Esophagus squamous epithelium (tissue), 5 donors: ENCODE data around the gene TM2D3. TPM values are rescaled to one million over a fixed set of nuclear protein-coding genes. Genes with fewer than 3 reads are reported as not detected.

Source experiments
- DNase-seq: peaks from one replicate; lab custom pipeline; 2025; lab: John Stamatoyannopoulos, UW
- H3K27ac ChIP-seq, 4 donors: fragments of 200-600 bp; sonication (generic); one replicate each; pipeline ENCODE4 v1.5.1; 2016 to 2019; ENCODE audit warnings: mild to moderate bottlenecking in 1 of 4
- H3K27me3 ChIP-seq, 4 donors: fragments of 200-600 bp; sonication (generic); 1 replicate in 3 of 4; 2 replicates in 1 of 4; pipeline versions ENCODE4 v1.5.1 to v1.6.0; 2017 to 2021; ENCODE audit warnings: antibody characterized with exemption in 1 of 4
- H3K36me3 ChIP-seq, 3 donors: fragments of 200-600 bp; sonication (generic); one replicate each; pipeline ENCODE4 v1.5.1; 2016 to 2019
- H3K4me1 ChIP-seq, 3 donors: fragments of 200-600 bp; sonication (generic); one replicate each; pipeline ENCODE4 v1.5.1; 2017 to 2019
- H3K4me3 ChIP-seq, 4 donors: fragments of 200-600 bp; sonication (generic); 1 replicate in 3 of 4; 2 replicates in 1 of 4; pipeline ENCODE4 v1.5.1; 2016 to 2019; ENCODE audit warnings: mild to moderate bottlenecking in 2 of 4, moderate library complexity in 1 of 4
- H3K9me3 ChIP-seq, 3 donors: fragments of 200-600 bp; sonication (generic); one replicate each; pipeline ENCODE4 v1.5.1; 2016 to 2019
- POLR2A ChIP-seq, 4 donors: fragments of 450-650 bp; IDR thresholded peaks; one replicate each; pipeline ENCODE4 v1.6.1; 2017; ENCODE audit warnings: antibody characterized with exemption in 4 of 4, mild to moderate bottlenecking in 4 of 4, moderate library complexity in 3 of 4
- WGBS, 2 donors: methylation state at CpG; one replicate each; pipeline ENCODE4 v1.1.5; 2018; 5-methylcytosine and 5-hydroxymethylcytosine counted together
- intact Hi-C: fragments of 100-400 bp; cut with DNase I; formaldehyde crosslinking; loops from one replicate; pipeline ENCODE4 v1.15.0; 2022
- total RNA-seq, 4 donors: library from RNA; depleted of rRNA; stranded (reverse); fragments of >200 nt; gene quantifications; one replicate each; pipeline ENCODE4 v1.1.0, GENCODE V29; 2016
- TF ChIP-seq, protein P1 (sequence below), 6 experiments: fragments of 450-650 bp in 4 of 6; fragments of 200-600 bp in 2 of 6; sonication (generic) in 2 of 6; IDR thresholded peaks; one replicate each; pipeline ENCODE4 v1.5.1; 2016 to 2019; ENCODE audit warnings: antibody characterized with exemption in 6 of 6, mild to moderate bottlenecking in 4 of 6, moderate library complexity in 4 of 6
- donor health status: DM: yes; HTN: yes; CAD: no.

Gene TM2D3
- total RNA-seq, 4 donors from 2014 or later, result 11.0 to 32.2 (median 19.9) TPM

DNA sequence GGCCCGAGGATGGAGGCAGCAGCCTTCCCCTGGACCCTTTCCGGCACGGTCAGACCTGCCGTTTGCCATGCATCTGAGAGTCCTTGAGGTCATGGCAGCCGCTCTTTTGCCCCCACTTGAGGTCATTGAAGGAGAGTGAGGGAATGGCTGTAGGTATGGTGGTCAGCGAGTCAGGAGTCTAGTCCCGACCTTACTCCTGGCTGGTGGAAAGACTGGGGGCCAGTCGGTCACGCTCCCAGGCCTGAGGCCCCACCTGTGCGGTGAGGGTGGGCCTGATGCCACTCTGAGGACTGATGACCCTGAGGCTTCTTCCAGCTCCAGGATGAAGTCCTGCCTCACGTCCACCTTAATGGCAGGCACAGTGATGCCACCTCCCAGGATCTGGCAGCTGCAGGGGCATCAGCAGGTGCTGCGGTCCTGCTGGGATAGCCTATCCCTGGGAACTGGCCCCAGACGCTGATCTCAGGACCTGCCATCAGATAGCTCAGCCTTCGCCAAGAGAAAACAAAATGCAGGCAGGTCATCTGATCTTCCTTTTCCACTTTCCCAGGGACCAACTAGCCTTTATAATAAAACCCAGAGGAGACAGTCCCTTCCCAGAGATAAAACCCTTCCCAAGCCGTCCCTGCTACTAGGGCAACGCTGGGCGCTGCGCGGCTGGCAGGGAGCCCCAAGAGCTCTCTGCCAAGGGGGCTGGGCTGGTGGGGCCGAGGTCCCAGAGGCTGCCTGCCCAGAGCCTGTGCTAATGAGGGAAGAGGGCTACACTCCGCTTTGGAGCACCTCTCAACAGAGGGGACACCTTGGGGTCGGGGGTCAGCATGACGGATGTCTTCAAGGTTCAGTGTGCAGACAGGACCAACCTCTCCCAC lies 42.2 kb downstream of the TM2D3 start:
- intact Hi-C loops, result no loop called here
- Histone ChIP-seq H3K4me3 (no peak overlapping the region), H3K27ac (no peak overlapping the region), H3K36me3 (no peaks in the 10 kb centered on the region), H3K27me3 (peaks cover 0 to 30% (median 0%) of the 10 kb centered on the region in 4 donors), H3K4me1 (peaks cover 0 to 16% (median 0%) of the 10 kb centered on the region in 3 donors), H3K9me3 (peaks cover 0 to under 1% (median 0%) of the 10 kb centered on the region in 3 donors)
- no peak for DNase-seq
- TF ChIP-seq POLR2A (IDR thresholded peaks at IDR 0.05), result no peak
- TF ChIP-seq, protein P1, sequence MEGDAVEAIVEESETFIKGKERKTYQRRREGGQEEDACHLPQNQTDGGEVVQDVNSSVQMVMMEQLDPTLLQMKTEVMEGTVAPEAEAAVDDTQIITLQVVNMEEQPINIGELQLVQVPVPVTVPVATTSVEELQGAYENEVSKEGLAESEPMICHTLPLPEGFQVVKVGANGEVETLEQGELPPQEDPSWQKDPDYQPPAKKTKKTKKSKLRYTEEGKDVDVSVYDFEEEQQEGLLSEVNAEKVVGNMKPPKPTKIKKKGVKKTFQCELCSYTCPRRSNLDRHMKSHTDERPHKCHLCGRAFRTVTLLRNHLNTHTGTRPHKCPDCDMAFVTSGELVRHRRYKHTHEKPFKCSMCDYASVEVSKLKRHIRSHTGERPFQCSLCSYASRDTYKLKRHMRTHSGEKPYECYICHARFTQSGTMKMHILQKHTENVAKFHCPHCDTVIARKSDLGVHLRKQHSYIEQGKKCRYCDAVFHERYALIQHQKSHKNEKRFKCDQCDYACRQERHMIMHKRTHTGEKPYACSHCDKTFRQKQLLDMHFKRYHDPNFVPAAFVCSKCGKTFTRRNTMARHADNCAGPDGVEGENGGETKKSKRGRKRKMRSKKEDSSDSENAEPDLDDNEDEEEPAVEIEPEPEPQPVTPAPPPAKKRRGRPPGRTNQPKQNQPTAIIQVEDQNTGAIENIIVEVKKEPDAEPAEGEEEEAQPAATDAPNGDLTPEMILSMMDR (IDR thresholded peaks at IDR 0.05), result no peak
- WGBS, 2 donors, result 85 to 93% methylated on average over 3 to 4 of the region's 23 CpGs

DNA sequence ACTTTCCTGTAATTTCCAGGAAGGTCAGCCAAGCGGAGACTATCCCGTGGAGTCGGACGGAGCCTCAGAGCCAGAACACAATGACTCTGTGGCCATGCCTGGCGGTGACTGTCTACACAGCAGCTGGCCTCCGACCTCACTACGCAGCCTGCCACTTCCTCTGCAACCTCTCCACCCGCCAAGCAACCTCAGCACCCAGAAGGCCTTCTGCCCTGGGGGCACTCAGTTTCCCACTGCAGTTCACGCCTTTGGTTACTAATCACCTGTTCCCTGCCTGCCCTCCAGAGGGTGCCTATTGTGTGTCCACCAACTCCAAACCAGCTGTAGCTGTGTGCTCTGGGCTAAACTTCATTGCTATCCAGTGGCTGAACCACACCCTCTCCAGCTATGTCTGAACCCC lies 44.0 kb downstream of the TM2D3 start:
- intact Hi-C loops, result no loop called here
- Histone ChIP-seq H3K36me3 (no peaks in the 10 kb centered on the region), H3K9me3 (peaks cover 0 to 4% (median 0%) of the 10 kb centered on the region in 3 donors), H3K27ac (no peak overlapping the region), H3K4me3 (no peak overlapping the region), H3K4me1 (peaks cover 0 to 6% (median 0%) of the 10 kb centered on the region in 3 donors), H3K27me3 (peaks cover 0 to 17% (median 0%) of the 10 kb centered on the region in 4 donors)
- no peak for DNase-seq
- WGBS, 2 donors, result 66 to 76% methylated on average over 4 to 5 of the region's 9 CpGs
- TF ChIP-seq, protein P1 (IDR thresholded peaks at IDR 0.05), result no peak
- TF ChIP-seq POLR2A (IDR thresholded peaks at IDR 0.05), result no peak

DNA sequence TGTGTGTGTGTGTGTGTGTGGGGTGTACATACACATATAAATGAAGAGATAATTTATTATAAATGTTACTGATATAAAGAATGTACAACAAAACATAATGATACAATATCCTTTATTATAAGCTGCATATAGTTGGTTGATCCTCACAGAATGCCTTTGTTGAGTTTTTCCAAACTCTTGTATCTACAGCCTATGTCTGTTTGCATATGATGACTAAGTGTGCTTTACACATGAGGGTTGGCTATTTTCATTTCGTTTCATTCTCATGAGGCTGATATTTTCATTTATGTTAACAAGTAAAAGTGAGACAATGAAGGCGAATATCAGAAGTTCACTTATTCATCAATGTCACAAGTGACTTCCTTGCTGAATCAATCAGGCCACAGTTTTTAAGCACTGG lies 45.1 kb downstream of the TM2D3 start:
- Histone ChIP-seq H3K4me3 (no peak overlapping the region), H3K27me3 (peaks cover 0 to 12% (median 0%) of the 10 kb centered on the region in 4 donors), H3K36me3 (no peaks in the 10 kb centered on the region), H3K9me3 (peaks cover 0 to 4% (median 0%) of the 10 kb centered on the region in 3 donors), H3K4me1 (no peaks in the 10 kb centered on the region), H3K27ac (no peak overlapping the region)
- WGBS, 2 donors, result 53 to 54% methylated on average over 2 of the region's 2 CpGs
- DNase-seq, result no peak
- intact Hi-C loops, result no loop called here
- no peak for TF ChIP-seq POLR2A (IDR thresholded peaks at IDR 0.05)
- TF ChIP-seq, protein P1 (IDR thresholded peaks at IDR 0.05), result no peak

DNA sequence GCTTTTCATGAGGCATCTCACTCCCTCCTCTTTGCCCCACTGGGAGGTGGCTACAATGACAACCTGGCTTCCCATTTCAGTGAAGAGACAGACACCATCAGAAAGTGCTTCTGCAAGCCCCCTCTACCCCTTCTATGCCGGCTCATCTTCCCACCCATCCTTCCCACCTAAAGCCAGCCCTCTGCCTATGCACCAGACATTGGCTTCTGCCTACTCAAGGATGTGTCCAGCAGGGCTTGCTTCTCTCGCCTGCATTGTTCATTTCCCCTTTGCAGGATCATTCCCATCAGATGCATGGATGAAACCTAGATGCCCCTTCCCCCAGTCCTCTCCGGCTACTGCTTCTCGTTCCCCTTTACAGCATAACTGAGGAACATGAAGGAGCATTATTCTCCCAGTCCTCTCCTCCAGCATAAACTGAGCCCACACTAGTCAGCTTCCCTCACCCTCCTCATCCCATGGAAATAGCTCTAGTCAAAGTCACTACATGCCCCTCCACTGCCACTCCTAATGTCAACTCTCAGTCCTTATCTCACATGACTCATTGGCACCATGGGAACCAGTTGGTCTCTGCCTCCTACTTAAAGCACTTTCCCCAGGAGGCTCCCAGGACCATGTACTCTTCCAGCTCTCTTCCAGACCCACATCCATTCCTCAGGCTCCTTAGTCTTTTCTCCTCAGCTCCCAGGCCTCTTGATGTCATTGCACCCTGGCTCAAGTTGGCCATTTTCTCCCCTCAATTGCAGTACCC lies 47.9 kb downstream of the TM2D3 start:
- 81 to 89% methylated on average over 4 of the region's 4 CpGs for WGBS, 2 donors
- Histone ChIP-seq H3K4me1 (no peaks in the 10 kb centered on the region), H3K27me3 (peaks cover 0 to 33% (median 0%) of the 10 kb centered on the region in 4 donors), H3K4me3 (no peak overlapping the region), H3K36me3 (no peaks in the 10 kb centered on the region), H3K9me3 (peaks cover 0 to 4% (median 0%) of the 10 kb centered on the region in 3 donors), H3K27ac (no peak overlapping the region)
- no peak for DNase-seq
- intact Hi-C loops, result no loop called here
- no peak for TF ChIP-seq POLR2A (IDR thresholded peaks at IDR 0.05)
- TF ChIP-seq, protein P1 (IDR thresholded peaks at IDR 0.05), result no peak
